ENCODE data around the gene SLC7A4.
A peak's percentile ranks its signal among the peaks of the same experiment; 100 is the strongest.
"Not testable (repeated sequence)": the region's sequence is repeated elsewhere in the genome, so short reads cannot be mapped to it uniquely, and the experiment has no call there.

The SLC7A4 gene

GRCh38 chr22:21032037-21032867 lies at the start of gene SLC7A4:
TSS of gene SLC7A4 (minus strand) at chr22:21032561. CDS start at chr22:21031812, 749 bp downstream.
- DNase-seq (ENCODE audit: low spot score): peak; percentile 34

DNA sequence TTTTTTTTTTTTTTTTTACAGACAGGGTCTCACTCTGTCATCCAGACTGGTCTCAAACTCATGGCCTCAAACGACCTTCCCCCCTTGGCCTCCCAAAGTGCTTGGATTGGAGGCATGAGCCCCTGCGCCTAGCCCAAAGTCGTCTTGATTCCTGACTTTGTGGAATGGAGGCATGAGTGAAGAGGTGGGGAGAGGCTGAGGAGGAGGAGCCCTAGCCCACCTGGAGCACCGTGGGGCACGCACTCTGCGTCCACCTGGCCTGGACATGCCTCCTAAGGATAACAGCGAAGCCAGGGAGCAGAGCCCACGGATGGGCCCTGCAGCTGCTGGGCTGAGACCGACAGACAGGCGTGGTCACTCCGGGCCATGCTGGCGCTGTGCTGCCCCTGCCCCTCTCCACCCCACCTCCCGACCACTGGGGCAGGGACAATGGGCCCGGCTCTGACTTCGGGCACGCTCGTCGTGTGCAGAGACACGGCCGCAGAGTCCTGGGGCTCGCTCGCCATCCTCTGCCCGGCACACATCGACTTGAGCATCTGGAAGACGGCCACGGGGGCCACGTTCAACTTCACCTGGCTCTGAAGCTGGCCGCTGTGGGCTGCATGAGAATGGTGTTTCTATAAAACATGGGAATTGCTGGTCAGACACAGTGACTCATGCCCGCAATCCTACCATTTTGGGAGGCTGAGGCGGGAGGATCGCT lies 48.2 kb upstream of the SLC7A4 start:
- no peak for DNase-seq (ENCODE audit: low spot score)

- DNase-seq (ENCODE audit: low spot score): no peak
Measured at GRCh38 chr22:21079493-21079892, 47.1 kb upstream of the SLC7A4 start.

DNA sequence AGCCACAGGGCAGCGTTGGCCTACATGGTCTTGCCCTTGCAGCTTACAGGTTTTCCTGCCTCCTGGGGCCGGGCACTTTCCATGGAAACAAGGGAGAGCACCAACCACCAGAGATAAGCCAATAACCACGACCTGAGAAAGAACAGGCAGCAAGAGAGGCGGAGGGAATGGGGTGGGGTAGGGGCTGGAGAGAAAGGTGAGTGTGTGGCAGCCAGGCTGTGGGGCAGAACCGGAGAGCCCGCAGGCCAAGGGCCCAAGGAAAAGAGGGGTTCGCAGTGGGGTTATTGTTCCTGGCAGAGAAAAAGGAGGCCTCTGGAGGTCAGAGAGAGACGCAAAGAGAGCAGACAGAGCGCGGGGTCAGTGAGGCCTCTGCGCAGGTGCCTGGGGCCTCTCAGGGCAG lies 46.6 kb upstream of the SLC7A4 start:
- DNase-seq (ENCODE audit: low spot score): no peak

GRCh38 chr22:21077884-21078508 lies 45.6 kb upstream of the SLC7A4 start:
- DNase-seq (ENCODE audit: low spot score): no peak

GRCh38 chr22:21076912-21077625 lies 44.7 kb upstream of the SLC7A4 start:
- no peak for DNase-seq (ENCODE audit: low spot score)

- no peak for DNase-seq (ENCODE audit: low spot score)
Measured at GRCh38 chr22:21075516-21076138, 43.3 kb upstream of the SLC7A4 start.

- peak; percentile 4 for DNase-seq (ENCODE audit: low spot score)
Measured at GRCh38 chr22:21074102-21074715, 41.8 kb upstream of the SLC7A4 start.

- DNase-seq (ENCODE audit: low spot score): no peak
Measured at GRCh38 chr22:21073482-21073881, 41.1 kb upstream of the SLC7A4 start.

DNA sequence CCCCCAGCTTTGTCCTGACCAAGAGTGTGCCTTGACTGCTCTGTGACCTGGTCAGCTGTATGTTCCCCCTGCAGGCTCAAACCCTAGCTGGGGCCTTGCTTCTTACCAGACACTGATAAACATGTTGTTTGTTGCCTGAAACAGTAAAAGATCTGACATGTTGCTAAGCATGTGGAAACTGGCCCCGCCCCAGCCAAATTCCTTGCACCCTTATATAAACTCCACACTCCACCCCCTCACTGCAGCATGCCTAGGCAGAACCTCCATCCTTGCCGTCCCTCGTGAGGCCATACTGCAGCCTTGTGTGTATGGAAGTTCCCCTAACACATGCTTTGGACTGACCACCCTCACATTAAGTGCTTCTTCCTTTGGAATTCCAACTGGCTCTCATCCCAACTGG lies 40.7 kb upstream of the SLC7A4 start:
- DNase-seq (ENCODE audit: low spot score): no peak

GRCh38 chr22:21071796-21072195 lies 39.4 kb upstream of the SLC7A4 start:
- not testable (repeated sequence) for DNase-seq (ENCODE audit: low spot score)

GRCh38 chr22:21070690-21071615 lies 38.6 kb upstream of the SLC7A4 start:
- no peak for DNase-seq (ENCODE audit: low spot score)

DNA sequence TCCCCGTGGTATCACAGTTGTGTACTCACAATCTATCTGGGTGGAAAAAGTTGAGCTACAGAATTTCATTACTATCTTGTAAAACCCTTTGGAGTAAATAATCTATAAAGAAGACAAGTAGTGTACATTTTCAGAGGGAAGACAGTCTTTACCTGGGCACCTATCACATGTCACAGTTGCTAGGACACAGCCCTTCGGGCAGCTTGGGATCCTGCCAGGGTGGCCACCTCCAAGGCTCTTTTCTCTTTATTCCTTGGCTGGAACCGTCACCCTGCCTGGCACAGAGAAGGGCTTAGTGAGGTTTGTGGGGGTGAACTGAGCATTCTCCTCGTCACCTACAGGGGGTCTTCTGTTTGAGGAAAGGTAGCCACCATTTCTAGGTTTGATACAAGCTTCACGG lies 37.0 kb upstream of the SLC7A4 start:
- no peak for DNase-seq (ENCODE audit: low spot score)

- DNase-seq (ENCODE audit: low spot score): no peak
Measured at GRCh38 chr22:21068681-21069276, 36.4 kb upstream of the SLC7A4 start.

DNA sequence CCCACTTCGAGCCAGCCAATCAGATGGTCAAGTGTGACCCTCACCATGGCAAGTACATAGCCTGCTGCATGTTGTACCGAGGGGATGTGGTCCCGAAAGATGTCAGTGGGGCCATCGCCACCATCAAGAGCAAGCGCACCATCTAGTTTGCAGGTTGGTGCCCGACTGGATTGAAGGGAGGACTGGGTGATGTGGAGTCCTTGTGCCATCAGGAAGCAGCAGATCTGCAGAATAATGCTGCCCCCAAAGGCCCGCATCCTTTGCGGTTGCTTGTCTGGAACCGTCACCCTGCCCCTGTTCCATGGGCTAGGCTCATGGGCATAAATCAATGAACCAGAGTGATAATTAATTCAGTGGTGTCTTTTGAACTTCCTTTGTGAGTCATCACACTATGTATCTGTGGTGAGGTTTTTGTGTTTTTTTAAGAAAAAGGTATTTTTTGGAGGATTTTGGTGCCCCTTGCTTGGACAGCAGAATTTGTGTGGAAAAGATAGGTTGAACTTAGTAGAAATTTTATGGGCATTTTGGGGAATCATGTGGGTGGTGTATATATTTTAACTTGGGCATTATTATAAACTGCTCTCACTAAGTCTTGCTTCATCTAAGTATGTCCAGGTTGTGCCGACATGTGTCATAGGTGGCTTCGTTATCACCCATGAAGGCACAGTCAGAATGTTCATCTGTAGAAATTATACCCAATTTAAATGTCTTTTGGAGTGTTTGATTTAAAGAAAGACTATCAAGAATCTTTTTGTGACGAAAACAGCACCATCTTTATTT lies 35.7 kb upstream of the SLC7A4 start:
- DNase-seq (ENCODE audit: low spot score): no peak

DNA sequence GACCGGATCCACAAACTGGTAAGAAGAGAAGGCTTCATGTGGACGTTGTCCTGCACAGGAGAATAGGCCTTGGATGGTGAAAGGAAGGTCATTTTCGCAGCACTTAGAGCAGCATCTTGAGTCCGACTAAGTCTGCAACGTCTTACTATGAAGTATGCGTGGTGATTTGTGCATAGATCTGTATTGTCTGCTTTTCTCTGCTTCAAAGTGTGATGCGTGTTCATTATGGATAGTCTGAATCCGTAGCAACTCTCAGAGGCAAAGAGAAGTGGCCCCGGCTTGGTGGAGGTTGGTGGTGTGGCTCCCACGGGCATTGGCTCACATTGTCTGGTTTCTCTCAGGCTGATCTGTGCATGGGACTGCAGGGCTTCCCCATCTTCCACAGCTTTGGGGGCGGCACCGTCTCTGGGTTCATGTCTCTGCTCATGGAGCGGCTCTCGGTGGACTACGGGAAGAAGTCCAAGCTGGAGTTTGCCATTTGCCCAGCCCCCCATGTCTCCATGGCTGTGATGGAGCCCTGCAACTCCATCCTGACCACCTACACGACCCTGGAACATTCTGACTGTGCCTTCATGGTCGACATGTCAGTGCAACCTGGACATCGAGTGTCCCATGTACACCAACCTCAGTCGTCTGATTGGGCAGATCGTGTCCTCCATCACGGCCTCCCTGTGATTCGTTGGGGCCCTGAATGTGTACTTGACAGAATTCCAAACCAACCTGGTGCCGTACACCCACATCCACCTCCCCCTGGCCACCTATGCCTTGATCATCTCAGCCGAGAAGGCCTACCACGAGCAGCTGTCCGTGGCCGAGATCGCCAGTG lies 34.9 kb upstream of the SLC7A4 start:
- no peak for DNase-seq (ENCODE audit: low spot score)

GRCh38 chr22:21064917-21065864 lies 32.8 kb upstream of the SLC7A4 start:
- no peak for DNase-seq (ENCODE audit: low spot score)

Data from cerebellar cortex (tissue), 1 donor.